GM18526 (cell line): ENCODE measurements around the gene KRAS.

ENCODE experiments used
- POLR2A ChIP-seq: IDR thresholded peaks from 3 replicates; pipeline ENCODE4 v1.6.1; 2011; ENCODE audit not compliant: insufficient read length; ENCODE audit errors: extremely low read depth

KRAS gene

DNA sequence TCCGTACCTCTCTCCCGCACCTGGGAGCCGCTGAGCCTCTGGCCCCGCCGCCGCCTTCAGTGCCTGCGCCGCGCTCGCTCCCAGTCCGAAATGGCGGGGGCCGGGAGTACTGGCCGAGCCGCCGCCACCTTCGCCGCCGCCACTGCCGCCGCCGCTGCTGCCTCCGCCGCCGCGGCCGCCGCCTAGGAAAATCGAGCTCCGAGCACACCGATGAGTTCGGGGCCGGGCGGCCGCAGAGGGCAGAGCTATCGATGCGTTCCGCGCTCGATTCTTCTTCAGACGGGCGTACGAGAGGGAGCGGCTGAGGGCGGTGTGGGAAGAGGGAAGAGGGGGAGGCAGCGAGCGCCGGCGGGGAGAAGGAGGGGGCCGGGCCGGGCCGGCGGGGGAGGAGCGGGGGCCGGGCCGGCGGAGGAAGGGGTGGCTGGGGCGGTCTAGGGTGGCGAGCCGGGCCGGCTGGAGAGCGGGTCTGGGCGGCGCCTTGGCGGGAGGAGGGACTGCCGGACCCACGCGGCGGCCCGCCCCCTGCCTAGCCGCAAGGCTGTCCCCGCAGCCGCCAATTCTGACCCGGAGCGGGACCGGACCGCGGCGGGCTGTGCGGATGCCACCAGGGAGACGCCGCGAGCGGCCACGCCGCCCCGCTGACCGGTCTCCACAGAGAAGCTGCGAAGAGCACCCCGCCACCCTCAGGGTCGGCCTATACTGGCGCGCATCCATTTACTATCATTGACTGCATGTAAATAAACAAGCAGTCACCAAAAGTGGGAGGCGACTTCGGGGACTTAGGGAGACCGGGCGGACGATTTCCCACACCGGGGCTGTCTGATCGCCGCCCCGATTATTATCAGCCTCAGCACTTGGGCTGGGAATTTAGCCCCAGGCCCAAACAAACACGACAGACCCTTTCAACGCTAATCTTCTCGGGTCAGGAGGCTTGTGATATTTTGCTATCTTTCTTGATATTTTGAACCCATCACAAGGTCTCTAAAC is at the start of gene KRAS:
Gene KRAS (minus strand): TSS at position 186 of the 987 bp plus-strand sequence.
- TF ChIP-seq POLR2A = peak; percentile 55

DNA sequence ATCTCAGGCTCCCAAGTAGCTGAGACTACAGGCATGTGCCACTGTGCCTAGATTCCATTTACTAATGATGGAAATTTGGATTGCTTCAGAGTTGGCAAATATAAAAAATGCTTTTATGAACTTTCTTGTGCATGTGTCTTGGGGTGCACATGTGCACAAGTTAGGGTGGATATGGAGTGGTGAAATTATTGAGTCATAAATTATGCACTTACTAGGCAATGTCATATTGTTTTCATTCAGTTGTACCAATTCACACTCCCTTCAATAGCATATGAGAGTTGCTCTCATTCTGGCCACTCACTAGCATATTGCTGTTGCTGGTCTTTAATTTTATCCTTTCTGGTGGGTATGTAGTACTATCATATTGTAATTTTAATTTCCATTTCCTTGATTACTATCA is 45.7 kb upstream of the KRAS start:
- no peak for TF ChIP-seq POLR2A

- no peak for TF ChIP-seq POLR2A
These were observed 44.6 kb upstream of the KRAS start for GRCh38 chr12:25295361-25295760.

DNA sequence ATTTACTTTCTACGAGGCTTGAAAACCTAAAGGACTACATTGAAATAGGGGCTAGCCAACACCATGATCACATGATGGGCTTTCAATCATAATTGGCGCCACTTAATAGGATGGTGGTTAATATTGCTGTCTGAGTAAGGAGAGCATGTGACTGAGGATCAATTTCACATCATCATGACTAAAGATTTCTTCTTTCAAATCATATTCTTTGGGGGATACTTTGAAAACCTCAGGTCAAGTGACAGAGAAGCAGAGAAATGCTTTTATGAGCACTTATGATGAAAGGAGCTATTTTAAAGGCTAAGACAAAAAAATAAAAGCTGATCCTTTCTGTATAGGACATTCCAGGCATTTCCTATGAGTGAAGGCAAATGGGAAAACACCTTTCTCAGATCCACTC is 42.9 kb upstream of the KRAS start:
- TF ChIP-seq POLR2A = no peak

DNA sequence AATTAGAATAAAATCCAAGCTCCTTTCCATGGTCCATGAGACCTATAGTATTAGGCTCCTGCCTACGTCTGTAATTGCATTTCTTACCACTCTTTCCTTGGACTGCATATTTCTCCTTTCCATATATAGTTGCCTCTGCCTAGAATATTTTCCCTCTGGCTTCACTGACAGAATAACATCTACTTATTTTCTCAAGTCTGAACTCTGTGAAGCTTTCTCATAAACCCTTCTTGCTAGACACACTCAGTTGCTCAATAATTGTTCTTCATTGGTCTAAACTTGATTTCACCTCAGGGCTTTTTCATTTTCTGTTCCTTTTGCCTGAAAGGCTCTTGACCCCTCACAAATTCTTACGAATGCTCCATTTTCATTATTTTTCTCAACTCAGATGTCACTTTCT is 36.9 kb upstream of the KRAS start:
- no peak for TF ChIP-seq POLR2A

DNA sequence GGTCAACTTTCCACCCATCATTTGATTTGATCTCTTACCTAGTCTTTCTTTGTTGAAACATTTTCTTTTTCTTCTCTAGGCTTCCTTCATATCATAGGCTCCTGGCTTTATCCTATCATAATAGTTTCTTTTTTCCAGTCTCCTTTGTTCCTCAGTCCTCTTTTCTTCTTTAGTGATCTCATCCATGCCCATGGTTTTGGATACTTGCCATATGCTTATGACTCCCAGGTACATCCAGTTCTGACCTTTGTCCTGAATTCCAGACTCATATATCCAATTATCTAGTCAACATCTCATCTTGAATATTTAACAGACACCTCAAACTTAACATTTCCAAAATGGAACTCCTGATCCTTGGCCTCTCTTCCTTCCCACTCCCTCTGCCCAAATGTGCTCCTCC is 36.1 kb upstream of the KRAS start:
- no peak for TF ChIP-seq POLR2A

DNA sequence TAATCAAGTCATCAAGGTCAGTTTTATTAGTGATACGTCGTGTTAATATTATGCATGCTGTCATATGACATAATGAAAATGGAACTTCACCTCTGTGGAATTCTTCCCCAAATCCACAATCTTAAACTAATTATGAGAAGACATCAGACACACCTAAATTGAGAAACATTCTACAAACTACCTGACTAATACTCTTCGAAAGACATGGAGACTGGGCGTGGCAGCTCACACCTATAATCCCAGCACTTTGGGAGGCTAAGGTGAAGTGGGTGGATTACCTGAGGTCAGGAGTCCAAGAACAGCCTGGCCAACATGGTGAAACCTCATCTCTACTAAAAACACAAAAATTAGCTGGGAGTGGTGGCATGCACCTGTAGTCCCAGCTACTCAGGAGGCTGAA is 33.3 kb upstream of the KRAS start:
- no peak for TF ChIP-seq POLR2A

- TF ChIP-seq POLR2A = no peak
These were observed 32.3 kb upstream of the KRAS start for GRCh38 chr12:25283006-25283405.

DNA sequence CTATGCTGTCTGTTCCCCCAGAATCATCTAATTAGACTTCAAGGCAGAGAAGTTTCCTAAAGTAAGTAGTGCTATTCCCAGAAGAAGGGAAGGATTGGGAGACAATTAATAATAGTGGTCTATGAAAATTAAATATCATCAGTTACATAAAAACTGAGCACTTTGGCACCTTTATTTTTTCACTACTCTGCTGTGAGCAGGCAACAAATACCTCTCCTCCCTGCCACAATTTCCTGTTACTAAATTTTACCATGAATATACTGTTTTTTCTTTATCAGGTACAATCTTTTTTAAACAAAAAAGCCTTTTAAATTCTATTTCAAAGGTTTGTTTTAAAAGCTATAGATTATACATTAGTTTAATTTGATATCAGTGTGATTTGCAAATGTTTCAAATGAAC is 29.4 kb upstream of the KRAS start:
- no peak for TF ChIP-seq POLR2A

GRCh38 chr12:25278269-25278668 is 27.5 kb upstream of the KRAS start:
- no peak for TF ChIP-seq POLR2A

DNA sequence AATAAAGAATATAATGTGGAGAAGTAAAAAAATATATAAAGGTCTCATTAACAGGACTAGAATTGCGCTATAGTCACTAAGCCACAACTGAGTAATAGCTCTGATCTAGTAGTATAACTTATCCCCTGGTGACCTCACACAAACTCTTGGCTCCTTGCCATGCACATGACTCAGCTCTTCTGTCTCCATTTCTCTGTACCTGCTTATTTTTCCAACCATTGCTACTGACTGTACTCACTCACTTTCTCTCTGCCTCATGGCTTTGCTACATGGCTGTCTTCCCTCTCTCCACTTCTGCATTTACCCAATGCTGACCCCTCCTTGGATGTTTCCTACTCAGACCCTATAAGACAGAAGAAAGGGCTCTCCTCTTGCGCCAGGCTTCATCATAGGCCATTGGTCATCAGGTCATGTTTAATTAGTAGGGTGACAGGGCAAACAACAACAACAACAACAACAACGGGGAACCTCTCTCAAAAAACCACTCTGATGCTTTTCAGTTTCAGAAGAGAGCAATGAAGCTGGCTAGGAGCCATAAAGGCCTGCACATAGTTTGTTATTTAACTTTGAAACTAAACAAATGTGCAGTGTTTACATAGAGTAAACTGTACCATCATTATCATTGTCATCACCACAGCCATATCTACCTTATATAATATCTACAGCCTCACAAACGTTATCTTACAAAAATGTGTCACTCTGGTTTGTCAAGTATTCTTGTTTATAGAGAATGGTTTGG is 25.6 kb upstream of the KRAS start:
- no peak for TF ChIP-seq POLR2A

- TF ChIP-seq POLR2A = no peak
These were observed 20.9 kb upstream of the KRAS start for GRCh38 chr12:25271486-25272098.

- TF ChIP-seq POLR2A = no peak
These were observed 19.0 kb upstream of the KRAS start for GRCh38 chr12:25269701-25270100.

DNA sequence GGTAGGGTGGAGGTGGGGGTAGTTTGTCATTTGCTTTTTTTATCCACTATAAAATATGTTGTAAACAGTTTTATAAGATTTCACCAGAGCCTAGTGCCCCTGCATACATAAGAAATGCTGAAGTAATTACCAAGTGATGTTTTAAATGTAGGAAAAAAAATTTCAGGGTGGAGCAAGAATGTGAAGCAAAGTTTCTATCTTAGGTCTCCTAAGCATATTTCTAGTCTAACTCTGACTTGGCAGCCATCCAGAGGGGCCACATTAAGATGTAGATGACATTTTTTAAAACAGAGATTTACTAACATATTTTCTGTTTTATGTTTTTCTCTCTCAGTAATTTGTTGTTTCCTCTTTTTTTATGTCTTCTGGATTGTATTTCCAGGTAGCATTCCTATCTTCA is 15.8 kb upstream of the KRAS start:
- no peak for TF ChIP-seq POLR2A

DNA sequence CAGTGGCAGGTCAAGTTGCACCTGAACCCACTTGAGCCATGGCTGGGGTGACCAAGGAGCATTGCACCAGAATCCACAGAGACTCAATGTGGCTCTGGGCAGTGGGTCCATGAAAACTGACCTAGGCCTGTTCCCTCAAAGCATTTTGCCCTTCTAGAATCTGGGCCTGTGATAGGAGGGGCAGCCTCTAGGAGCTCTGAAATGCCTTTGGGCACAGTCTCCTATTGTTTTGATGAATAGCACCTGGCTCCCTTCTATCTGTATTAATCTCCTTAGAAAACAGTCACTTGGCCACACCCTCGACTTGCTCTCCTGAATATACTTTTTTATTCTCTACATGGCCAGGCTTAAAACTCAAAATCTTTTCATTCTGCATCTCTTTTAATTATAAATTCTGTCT is 14.1 kb upstream of the KRAS start:
- no peak for TF ChIP-seq POLR2A

DNA sequence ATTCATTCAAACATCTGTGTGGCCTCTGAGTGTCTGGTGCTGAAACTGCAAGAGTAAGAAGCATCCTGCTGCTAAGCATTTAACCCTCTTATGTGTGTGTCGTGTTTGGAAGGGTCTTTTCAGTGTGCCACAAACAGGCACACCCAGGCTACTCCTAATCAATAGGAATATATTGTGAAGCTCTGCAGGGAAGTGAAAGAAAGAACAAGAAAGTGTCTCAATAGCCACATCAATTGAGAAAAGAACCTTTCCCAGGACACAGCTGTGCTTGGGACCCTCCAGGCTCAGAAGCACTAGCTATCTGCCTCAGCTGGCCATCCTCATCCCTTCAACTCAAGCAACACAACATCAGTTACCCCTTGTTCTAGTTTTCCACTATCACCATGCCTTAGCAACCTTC is 13.4 kb upstream of the KRAS start:
- TF ChIP-seq POLR2A = no peak
